ENCODE data around the gene ATG4C.

The ATG4C gene

DNA sequence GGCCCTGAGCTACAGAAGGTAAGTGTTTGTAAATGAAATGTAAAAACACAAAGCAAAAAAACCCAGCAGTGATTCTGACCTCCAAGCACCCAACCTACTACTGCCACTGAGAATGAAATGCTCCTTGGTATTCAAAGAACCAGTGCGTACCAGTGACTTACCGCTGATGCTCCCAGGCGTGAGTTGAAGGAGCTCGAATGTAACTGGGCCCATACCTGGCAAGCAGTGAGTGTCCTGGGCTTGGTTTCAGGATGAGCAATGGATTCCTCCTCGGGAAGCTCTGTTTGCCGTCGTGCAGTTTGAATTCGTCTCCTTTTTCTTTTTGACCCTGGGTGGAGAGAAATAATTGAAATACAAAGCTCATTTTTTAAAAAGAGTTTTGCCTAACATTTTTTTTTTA lies 121.9 kb downstream of the ATG4C start:
- 94 to 95% methylated on average over 6 to 7 of the region's 8 CpGs for WGBS, 2 experiments (ENCODE audit: insufficient coverage in 2 of 2)
- no peak overlapping the region for H3K27ac ChIP-seq (ENCODE audit: low read depth, low read length, severe bottlenecking)
- H3K36me3 ChIP-seq (ENCODE audit: control insufficient read depth, insufficient read depth, low read length), result no peaks in the 10 kb centered on the region
- no peaks in the 10 kb centered on the region for H3K4me1 ChIP-seq (ENCODE audit: control insufficient read depth, insufficient read depth, low read length, poor library complexity, severe bottlenecking)
- H3K9me3 ChIP-seq (ENCODE audit: control insufficient read depth, low read length), result no peaks in the 10 kb centered on the region
- no peak overlapping the region for H3K4me3 ChIP-seq (ENCODE audit: extremely low read depth, insufficient read depth, low read length, poor library complexity, severe bottlenecking)

DNA sequence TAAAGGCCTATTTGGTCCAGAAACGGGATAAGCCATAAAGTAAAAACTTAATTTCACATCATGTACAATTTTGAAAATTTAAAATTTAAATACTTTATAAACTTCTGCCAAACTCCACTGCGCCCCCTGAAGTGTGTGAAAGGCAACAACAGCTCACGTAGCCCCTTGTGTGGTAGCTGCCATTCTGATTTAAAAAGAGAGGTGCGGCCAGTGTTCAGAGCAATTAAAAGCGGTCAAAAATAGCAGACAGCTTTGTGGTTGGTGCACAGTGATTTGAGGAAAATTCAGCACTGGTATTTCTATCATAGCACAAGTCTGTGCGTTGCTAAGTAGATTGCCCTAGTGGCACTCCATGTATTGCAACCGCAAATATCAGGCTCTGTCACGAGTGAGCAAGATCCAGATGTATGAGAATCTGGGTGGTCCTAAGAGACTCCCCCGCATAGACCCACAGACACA lies 122.5 kb downstream of the ATG4C start:
- H3K4me1 ChIP-seq (ENCODE audit: control insufficient read depth, insufficient read depth, low read length, poor library complexity, severe bottlenecking), result no peaks in the 10 kb centered on the region
- H3K4me3 ChIP-seq (ENCODE audit: extremely low read depth, insufficient read depth, low read length, poor library complexity, severe bottlenecking), result no peak overlapping the region
- no peak overlapping the region for H3K27ac ChIP-seq (ENCODE audit: low read depth, low read length, severe bottlenecking)
- no peaks in the 10 kb centered on the region for H3K36me3 ChIP-seq (ENCODE audit: control insufficient read depth, insufficient read depth, low read length)
- no peaks in the 10 kb centered on the region for H3K9me3 ChIP-seq (ENCODE audit: control insufficient read depth, low read length)
- WGBS, 2 experiments (ENCODE audit: insufficient coverage in 2 of 2), result 69 to 73% methylated on average over 8 of the region's 9 CpGs

DNA sequence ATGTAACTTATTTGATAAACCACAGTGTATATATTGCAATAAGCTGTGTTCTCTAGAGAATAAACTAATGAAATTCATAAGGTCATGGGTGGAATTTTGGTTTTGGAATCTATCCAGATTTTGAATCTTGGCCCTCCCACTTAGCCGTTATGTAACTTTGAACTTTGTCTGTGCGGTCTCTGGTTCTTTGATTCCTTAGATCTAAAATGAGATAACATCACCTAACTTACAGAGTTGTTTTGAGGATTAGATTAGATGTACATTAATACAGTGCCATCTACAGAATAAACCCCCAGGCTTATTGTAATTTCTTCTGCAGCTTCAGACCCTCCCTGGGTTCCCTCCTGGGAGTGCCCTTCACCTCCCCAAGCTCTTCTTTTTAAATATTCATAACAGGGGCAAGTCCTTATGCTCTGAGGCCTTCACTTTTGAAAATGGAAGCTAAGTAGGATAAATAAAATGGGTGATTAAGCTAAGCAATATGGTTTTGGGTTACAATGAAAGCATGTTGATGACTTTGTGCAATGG lies 124.3 kb downstream of the ATG4C start:
- Histone ChIP-seq H3K27ac (ENCODE audit: low read depth, low read length, severe bottlenecking) (no peak overlapping the region), H3K36me3 (ENCODE audit: control insufficient read depth, insufficient read depth, low read length) (no peaks in the 10 kb centered on the region), H3K4me1 (ENCODE audit: control insufficient read depth, insufficient read depth, low read length, poor library complexity, severe bottlenecking) (no peaks in the 10 kb centered on the region), H3K9me3 (ENCODE audit: control insufficient read depth, low read length) (no peaks in the 10 kb centered on the region), H3K4me3 (ENCODE audit: extremely low read depth, insufficient read depth, low read length, poor library complexity, severe bottlenecking) (no peak overlapping the region)
- no CpG with 5 or more reads among the region's 2 CpGs for WGBS, 2 experiments (ENCODE audit: insufficient coverage in 2 of 2)

DNA sequence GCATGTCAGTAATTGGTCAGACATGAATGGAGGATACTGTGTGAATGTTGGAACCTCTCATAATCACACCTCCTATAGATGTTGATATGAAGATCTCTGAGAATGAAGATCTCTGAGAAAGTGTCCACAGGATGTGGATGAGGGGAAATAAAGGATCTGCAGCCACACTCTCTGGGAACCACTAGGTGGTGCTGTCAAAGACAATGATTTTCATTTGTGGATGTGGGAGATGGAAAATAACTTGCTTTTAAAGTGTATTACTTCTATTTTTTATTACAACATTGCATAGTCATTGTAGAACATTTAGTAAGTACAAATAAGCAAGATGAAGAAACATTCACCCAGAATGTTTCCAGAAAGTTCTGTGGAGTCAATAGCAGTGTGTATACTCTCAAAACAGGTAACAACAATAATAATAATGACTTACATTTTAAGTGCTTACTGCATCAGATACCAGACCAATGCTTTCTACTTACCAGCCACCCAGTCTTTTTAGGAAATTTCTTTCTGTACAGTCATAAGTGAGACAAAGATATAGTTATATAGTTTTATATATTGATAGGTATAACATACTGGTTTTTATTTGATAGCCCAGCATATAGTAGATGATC lies 128.2 kb downstream of the ATG4C start:
- Histone ChIP-seq H3K4me3 (ENCODE audit: extremely low read depth, insufficient read depth, low read length, poor library complexity, severe bottlenecking) (no peak overlapping the region), H3K4me1 (ENCODE audit: control insufficient read depth, insufficient read depth, low read length, poor library complexity, severe bottlenecking) (no peaks in the 10 kb centered on the region), H3K36me3 (ENCODE audit: control insufficient read depth, insufficient read depth, low read length) (no peaks in the 10 kb centered on the region), H3K27ac (ENCODE audit: low read depth, low read length, severe bottlenecking) (no peak overlapping the region), H3K9me3 (ENCODE audit: control insufficient read depth, low read length) (no peaks in the 10 kb centered on the region)
